PC-3 (cell line): ENCODE measurements around the gene IGFBP6. TPM values are rescaled to one million over a fixed set of nuclear protein-coding genes. Genes with fewer than 3 reads are reported as not detected.

Source experiments
- ATAC-seq: fragments of 200-7000 bp; cut with Tn5 transposase; 2 replicates; pipeline ENCODE4 v1.9.1; 2020; ENCODE audit warnings: mild to moderate bottlenecking, moderate library complexity
- BruUV-seq: library from RNA; stranded (reverse); fragments of 400-500 nt; replicated peaks from 2 replicates; lab custom pipeline; 2021; lab: Mats Ljungman, UMichigan
- CTCF ChIA-PET: fragments of 300-600 bp; sonication (Branson Sonifier 250); formaldehyde crosslinking; loops from one replicate; lab custom pipeline; 2022; ENCODE audit warnings: antibody characterized with exemption; lab: Charles Lee
- POLR2A ChIA-PET: fragments of 300-600 bp; sonication (Branson Sonifier 250); formaldehyde crosslinking; loops from one replicate; lab custom pipeline; 2022; ENCODE audit warnings: antibody characterized with exemption; ENCODE audit not compliant: unreplicated experiment; lab: Charles Lee
- DNase-seq: peaks from one replicate; pipeline ENCODE4 v3.0.0-alpha.2; 2015
- H2AFZ ChIP-seq: fragments of 300-600 bp; sonication (generic); 2 replicates; pipeline ENCODE4 v1.6.0; 2016; ENCODE audit warnings: antibody characterized with exemption, low read length
- H3F3A ChIP-seq: fragments of 300-600 bp; sonication (generic); one replicate; pipeline ENCODE4 v1.6.0; 2017; ENCODE audit warnings: antibody characterized with exemption, low read length, control low read depth, mild to moderate bottlenecking; ENCODE audit not compliant: unreplicated experiment
- H3K27ac ChIP-seq: fragments of 300-600 bp; sonication (generic); 2 replicates; pipeline ENCODE4 v1.5.1; 2016; ENCODE audit warnings: mild to moderate bottlenecking, low read length
- H3K27me3 ChIP-seq: fragments of 300-600 bp; sonication (generic); 2 replicates; pipeline ENCODE4 v1.6.1; 2016; ENCODE audit warnings: low read length, mixed read lengths
- H3K36me3 ChIP-seq: fragments of 300-600 bp; sonication (generic); 2 replicates; pipeline ENCODE4 v1.6.1; 2016; ENCODE audit warnings: low read depth, mixed run types, low read length, mixed read lengths
- H3K4me1 ChIP-seq: fragments of 300-600 bp; sonication (generic); 2 replicates; pipeline ENCODE4 v1.5.1; 2016; ENCODE audit warnings: low read length; ENCODE audit not compliant: insufficient read depth
- H3K4me2 ChIP-seq: fragments of 300-600 bp; sonication (generic); 2 replicates; pipeline ENCODE4 v1.6.0; 2016; ENCODE audit warnings: low read length
- H3K4me3 ChIP-seq: fragments of 300-600 bp; sonication (generic); 2 replicates; pipeline ENCODE4 v1.5.1; 2016; ENCODE audit warnings: mild to moderate bottlenecking, low read length, mixed read lengths
- H3K79me2 ChIP-seq: fragments of 300-600 bp; sonication (generic); 2 replicates; pipeline ENCODE4 v1.6.1; 2017; ENCODE audit warnings: low read length, mixed read lengths
- H3K9ac ChIP-seq: fragments of 300-600 bp; sonication (generic); 2 replicates; pipeline ENCODE4 v1.6.0; 2016; ENCODE audit warnings: mild to moderate bottlenecking, low read length
- H3K9me2 ChIP-seq: fragments of 300-600 bp; sonication (generic); replicated peaks from 2 replicates; pipeline ENCODE4 v1.6.1; 2016; ENCODE audit warnings: mixed run types, low read length, mixed read lengths
- H3K9me3 ChIP-seq: fragments of 300-600 bp; sonication (generic); 2 replicates; pipeline ENCODE4 v1.6.1; 2016; ENCODE audit warnings: low read length, mixed read lengths
- H4K20me1 ChIP-seq: fragments of 300-600 bp; sonication (generic); 2 replicates; pipeline ENCODE4 v1.6.1; 2016; ENCODE audit warnings: low read length, mixed read lengths
- CTCF ChIP-seq: fragments of 300-600 bp; sonication (generic); conservative IDR thresholded peaks from 2 replicates; pipeline ENCODE4 v1.5.1; 2017; ENCODE audit warnings: antibody characterized with exemption, low read depth, mild to moderate bottlenecking, low read length
- EZH2 ChIP-seq: fragments of 300-600 bp; sonication (generic); IDR thresholded peaks from one replicate; pipeline ENCODE4 v1.6.1; 2017; ENCODE audit warnings: antibody characterized with exemption, mild to moderate bottlenecking, low read length; ENCODE audit not compliant: unreplicated experiment
- EZH2phosphoT487 ChIP-seq: fragments of 300-600 bp; sonication (generic); IDR thresholded peaks from 2 replicates; pipeline ENCODE4 v1.6.1; 2018; ENCODE audit warnings: mild to moderate bottlenecking, antibody characterized with exemption, low read length, borderline replicate concordance
- intact Hi-C: fragments of 100-400 bp; cut with micrococcal nuclease; formaldehyde crosslinking; loops from 2 replicates; pipeline ENCODE4 v1.9.0; 2023
- total RNA-seq: library from RNA; depleted of rRNA; stranded (reverse); fragments of >200 nt; gene quantifications from 2 replicates; pipeline ENCODE4 v1.2.3, GENCODE V29; 2014

IGFBP6 gene
- total RNA-seq, 1 experiment from 2014 or later, result 256 TPM

- Histone ChIP-seq H3K36me3 (no peaks in the 10 kb centered on the region), H3K79me2 (peaks cover 34% of the 10 kb centered on the region), H3K4me2 (peak overlapping the region; percentile 89), H3K9me2 (no peaks in the 10 kb centered on the region), H3K27me3 (no peaks in the 10 kb centered on the region), H3K4me3 (peak overlapping the region; percentile 67; the same call in 1 of the 2 replicates), H4K20me1 (no peaks in the 10 kb centered on the region), H3K9ac (peak overlapping the region; percentile 64; the same call in 1 of the 2 replicates), H3K4me1 (peaks cover 73% of the 10 kb centered on the region), H3K27ac (peak overlapping the region; percentile 55), H3F3A (peaks cover 5% of the 10 kb centered on the region), H2AFZ (no peak overlapping the region), H3K9me3 (no peaks in the 10 kb centered on the region)
- no TSS peak for BruUV-seq
- intact Hi-C loops, result no loop called here
- ChIA-PET POLR2A (interaction anchor here (0.6 kb wide), 2 partner anchors 52 to 483 kb away, joined by 3 to 4 read pairs; no protein-coding TSS in a partner anchor), CTCF (interaction anchor here (2.0 to 2.2 kb wide), 2 partner anchors 12 to 17 kb away, joined by 7 to 13 read pairs; no protein-coding TSS in a partner anchor)
- ATAC-seq (no peak), DNase-seq (no peak)
- TF ChIP-seq EZH2 (no peak), CTCF (no peak; the same call in 1 of the 2 replicates), EZH2phosphoT487 (no peak)
Observed at GRCh38 chr12:53048780-53049401, 48.6 kb upstream of the IGFBP6 start.

- no peaks in the 10 kb centered on the region for H3K36me3 ChIP-seq
- peak within 1 kb of the TSS; percentile 67 for H3K4me3 ChIP-seq
- peaks cover 34% of the 10 kb centered on the region for H3K79me2 ChIP-seq
- no peaks in the 10 kb centered on the region for H3K9me2 ChIP-seq
- H3K9ac ChIP-seq, result peak within 1 kb of the TSS; percentile 64
- BruUV-seq, result no TSS peak
- peak within 1 kb of the TSS; percentile 10; the same call in 1 of the 2 replicates for H2AFZ ChIP-seq
- ATAC-seq (peak; percentile 14), DNase-seq (peak; percentile 61)
- TF ChIP-seq CTCF (no peak), EZH2 (no peak), EZH2phosphoT487 (no peak)
- no peaks in the 10 kb centered on the region for H4K20me1 ChIP-seq
- no peaks in the 10 kb centered on the region for H3K27me3 ChIP-seq
- peak within 1 kb of the TSS; percentile 55 for H3K27ac ChIP-seq
- peak within 1 kb of the TSS; percentile 89 for H3K4me2 ChIP-seq
- peaks cover 5% of the 10 kb centered on the region for H3F3A ChIP-seq
- POLR2A ChIA-PET, result no interaction called here
- H3K9me3 ChIP-seq, result no peaks in the 10 kb centered on the region
- intact Hi-C loops, result no loop called here
- peaks cover 74% of the 10 kb centered on the region for H3K4me1 ChIP-seq
- CTCF ChIA-PET, result interaction anchor here (2.0 kb wide), 1 partner anchor 16 kb away, joined by 7 read pairs; no protein-coding TSS in a partner anchor
Observed at GRCh38 chr12:53049571-53050318, 47.7 kb upstream of the IGFBP6 start, which contains the start of gene TNS2. Gene TNS2 (plus strand): TSS chr12:53050065. CDS start chr12:53050186, 121 bp downstream.
